Stimulated activated CD4-positive, alpha-beta T cell treated with anti-CD3 and anti-CD28 coated beads, Interleukin-12 subunit alpha, Interleukin-12 subunit beta, amount 100 ng/mL, for 24 hours (primary cell): ENCODE results near the gene BLVRB.
"Not testable (repeated sequence)": the region's sequence is repeated elsewhere in the genome, so short reads cannot be mapped to it uniquely, and the experiment has no call there.

Source experiments
- DNase-seq, 2 experiments: peaks; one replicate each; pipeline ENCODE4 v3.0.0-alpha.2; 2020; ENCODE audit warnings: low read depth in 2 of 2

The BLVRB gene

DNA sequence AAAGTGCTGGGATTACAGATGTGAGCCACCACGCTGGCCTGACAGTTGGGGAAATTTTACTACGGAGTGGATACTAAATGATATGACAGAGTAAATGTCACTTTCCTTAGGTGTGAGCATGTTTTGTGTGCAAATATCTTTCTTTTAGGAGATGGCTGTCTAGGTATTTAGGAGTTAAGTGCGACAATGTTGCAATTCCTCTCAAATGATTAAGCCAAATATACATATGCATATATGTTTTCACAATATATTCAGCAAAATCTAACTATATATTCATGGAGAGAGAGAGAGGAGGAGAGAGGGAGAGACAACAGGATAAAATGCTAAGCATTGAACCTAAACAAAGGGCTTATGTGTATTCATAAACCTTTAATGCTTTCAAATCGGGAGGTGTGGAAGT is 16.0 kb downstream of the BLVRB start:
- no peak for DNase-seq

DNA sequence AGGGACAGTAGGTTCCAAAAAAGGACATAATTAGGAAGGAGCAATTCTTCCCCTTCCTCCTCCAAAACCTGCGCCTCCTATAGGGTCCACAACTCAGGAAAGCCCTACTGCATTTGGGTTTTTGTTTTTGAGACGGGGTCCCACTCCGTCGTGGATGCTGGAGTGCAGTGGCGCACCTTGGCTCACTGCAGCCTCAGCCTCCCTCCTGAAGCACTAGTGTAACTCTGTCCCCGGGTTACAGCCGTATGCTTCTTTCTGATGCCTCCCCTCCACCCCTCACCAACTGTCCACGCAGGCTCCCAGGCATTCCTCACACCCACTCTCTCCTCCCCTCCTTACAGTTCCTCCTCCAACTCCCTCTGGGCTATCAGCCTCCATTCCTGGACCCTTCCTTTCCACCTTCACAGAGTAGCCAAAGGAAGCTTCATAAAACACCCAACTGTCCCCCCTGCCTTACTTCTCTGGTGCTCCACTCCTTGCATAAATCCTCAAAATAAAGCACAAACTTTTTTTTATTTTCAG is 19.2 kb downstream of the BLVRB start:
- DNase-seq, result no peak

DNA sequence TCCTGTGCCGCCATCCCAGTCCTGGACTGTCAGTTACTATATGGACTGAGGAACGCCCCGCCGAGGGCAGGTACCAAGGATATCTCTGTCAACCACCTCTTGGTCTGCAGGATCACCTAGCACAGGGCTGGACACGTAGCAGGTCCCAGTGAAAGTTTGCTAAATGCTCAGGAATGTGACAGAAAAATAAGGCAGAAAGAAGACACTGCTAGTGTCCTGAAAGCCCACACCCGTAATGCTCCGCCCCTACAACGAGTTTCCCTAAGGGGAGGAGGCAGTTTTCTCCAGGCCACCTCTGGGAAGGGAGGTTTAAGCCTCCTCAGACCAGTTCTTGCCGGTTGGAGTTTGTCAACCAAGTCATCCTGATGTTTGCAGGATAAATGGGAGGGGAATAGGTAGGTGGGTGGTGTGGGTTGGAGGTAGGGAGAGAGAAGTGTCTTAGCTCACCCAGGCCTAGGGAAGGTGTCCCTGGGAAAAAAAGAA is 19.7 kb downstream of the BLVRB start:
- DNase-seq, result no peak

DNA sequence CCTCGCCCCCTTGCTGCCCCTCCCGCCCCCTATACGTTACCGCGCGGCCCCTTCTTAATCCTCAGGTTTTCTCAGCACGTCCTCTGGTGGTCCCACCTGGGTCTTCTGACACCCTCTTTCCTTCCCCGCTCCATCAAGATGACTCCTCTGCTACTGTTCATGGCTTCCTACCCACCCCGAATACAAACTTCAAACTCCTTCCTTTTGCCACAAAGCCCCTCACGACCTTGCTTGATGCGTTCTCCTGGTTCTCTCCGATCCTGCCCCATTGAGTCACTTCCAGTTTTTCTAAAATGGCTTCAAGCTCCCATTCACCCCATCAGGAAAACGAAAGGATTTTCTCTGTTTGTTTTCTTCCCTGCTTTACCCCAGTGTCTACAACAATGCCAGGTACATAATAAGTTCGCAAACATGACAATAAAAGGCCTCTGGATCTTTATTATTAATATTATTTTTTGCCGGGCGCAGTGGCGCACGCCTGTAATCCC is 20.7 kb downstream of the BLVRB start:
- DNase-seq, result no peak

DNA sequence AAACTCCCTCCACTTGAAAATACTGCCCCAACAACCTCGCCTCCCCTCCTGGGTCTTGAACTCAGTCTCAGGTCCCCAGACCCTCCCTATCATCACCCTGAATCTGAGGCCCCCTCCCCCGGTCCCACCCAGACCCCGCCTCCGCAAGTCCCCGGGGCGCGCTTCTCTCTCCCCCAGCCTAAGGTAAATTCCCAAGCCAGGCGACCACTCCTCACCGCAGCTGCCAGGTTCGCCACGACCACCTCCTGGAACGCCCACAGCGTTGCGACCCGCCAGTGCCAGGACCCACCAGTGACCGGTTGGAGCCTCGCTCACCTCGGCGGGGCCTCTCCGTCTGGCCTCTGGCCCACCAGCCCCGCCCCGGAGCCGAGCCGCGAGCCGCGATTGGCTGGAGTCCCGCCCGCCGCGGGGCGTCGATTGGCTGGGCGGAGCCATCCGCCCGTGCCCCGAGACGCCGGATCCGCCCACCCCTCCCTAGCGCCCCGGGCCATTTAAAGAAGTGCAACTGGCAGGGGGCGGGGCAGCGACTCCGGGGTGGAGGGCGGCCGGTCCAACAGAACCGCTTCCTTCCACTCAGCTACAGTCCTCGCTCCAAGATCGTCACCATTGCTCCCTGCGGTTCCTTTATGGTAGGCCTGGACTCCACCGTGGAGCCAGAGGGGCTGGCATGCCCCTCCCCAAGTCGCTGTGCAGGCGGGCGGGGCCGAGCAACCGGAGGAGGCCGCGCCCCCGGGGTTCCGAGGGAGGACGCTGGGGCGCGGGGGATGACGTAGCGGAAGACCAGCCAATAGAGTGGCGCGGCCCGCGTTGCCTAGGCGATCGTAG is 21.3 kb downstream of the BLVRB start, which contains the start of gene SERTAD3:
TSS of gene SERTAD3 (minus strand) at position 336 of the 825 bp plus-strand sequence. CDS start 2,255 bp downstream, outside the sequence.
- peak; percentile 91 to 94 for DNase-seq

DNA sequence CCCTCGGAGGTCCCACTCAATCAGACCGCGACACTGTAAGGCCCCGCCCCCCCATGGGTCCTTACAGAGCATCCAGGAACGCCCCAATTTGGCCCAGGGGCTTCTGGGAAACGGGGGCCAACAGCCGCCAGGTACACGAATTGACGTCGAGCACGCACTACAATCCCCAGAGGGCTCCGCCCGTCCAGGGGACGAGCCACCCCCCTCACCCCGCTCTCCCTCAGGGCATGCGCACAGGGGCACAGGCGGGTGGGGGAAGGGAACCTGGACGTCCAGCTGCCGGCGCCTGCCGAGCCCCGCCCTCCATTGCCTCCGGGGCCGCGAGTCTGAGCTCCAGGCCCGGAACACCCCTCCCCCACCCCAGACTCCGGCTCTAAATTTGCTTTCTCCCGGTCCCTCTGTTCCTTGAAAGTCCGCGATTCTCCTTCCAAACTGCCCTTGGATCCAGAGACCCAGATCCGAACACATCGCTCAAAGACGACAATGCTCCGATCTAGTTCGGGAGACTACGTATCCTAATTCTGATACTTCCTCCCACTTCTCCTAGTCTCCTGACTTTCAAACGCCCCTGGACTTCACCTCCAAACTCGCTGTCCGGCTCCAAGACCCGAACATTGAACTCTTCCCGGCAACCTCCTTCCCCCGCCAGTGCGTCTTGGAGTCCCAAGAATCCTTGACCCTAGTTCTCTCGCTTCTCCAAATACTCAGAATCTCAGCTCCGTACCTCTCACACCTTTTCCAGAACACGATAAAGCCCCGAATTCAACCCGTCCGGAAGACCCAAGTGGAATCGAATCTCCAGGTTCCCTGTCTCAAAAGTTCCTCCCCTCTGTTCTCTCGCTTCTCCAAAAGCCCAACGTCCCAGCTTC is 22.2 kb downstream of the BLVRB start:
- peak; percentile 98 to 99 for DNase-seq

DNA sequence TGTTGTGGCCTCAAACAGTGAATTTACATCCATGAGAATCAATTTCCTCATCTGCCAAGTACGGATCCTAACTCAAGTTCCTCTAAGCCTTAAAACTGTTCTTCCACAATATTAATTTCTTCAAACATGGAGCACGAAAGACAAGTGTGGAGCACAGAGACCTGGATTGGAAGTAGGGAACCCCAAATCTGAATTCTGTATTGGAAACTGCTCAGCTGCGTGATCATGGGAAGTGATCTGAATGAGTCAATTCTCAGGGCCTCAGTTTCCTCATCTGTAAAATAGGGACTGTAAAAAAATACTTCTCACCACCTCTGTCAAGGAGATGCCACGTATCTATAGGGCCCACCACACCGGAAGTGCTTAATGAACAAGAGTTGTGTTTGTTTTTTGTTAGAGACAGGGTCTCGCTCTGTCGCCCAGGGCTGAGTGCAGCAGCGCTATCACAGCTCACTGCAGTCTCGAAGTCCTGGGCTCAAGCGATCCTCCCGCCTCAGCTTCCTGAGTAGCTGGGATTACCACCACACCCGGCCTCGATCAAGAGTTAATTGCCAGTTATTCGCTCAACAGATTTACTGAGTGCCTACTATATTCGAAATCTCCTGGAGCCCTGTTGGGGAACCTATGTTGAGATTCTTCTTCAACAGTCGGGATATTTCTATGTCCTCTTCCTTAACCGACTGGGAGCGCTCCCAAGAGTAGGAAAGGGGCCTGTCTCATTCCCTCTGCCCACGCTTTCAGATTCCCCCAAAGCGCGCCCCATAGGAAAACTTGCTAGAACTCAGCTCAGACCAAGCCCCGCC is 23.0 kb downstream of the BLVRB start:
- no peak for DNase-seq

DNA sequence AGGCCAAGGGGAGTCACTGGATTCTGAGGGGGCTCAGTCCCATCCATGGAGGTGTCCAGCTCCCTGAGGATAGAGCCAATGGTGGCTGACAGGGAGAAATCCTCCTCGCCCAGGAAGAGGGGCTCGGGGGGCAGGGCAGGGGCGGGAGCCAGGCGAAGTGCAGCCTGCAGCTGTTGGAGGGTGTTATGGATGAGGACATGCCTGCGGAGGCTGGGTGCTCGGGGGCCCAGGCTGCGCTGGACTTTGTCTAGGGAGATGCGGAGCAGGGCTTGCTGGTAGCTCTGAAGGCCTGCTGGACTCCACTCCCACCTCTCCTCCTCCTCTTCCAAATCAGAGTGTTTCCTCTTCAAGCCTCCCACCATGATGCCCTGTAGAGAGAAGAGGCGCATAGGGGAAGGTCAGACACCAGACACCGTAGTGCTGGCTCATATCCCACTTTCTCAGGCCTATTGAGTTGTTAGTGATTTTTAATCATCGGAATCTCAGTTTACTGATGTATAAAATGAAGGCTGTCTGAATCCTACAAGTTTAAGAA is 23.8 kb downstream of the BLVRB start:
- no peak for DNase-seq

DNA sequence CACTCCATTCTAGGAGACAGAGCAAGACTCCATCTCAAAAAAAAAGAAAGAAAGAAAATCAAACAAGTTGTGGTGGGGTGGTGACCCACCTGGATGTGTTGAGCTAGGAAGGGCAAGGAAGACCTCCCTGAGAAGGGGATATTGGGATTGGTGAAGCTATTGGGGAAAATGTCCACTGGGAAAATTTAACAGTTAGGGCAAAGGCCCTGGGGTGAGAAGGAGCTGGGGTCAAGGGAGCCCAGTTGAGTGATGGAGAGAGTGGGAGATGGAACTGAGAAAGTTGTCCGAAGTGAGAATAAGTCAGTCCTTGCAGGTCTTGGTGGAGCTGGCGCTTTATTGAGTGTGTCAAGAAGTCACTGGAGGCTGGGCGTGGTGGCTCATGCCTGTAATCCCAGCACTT is 27.3 kb downstream of the BLVRB start:
- DNase-seq, result no peak

DNA sequence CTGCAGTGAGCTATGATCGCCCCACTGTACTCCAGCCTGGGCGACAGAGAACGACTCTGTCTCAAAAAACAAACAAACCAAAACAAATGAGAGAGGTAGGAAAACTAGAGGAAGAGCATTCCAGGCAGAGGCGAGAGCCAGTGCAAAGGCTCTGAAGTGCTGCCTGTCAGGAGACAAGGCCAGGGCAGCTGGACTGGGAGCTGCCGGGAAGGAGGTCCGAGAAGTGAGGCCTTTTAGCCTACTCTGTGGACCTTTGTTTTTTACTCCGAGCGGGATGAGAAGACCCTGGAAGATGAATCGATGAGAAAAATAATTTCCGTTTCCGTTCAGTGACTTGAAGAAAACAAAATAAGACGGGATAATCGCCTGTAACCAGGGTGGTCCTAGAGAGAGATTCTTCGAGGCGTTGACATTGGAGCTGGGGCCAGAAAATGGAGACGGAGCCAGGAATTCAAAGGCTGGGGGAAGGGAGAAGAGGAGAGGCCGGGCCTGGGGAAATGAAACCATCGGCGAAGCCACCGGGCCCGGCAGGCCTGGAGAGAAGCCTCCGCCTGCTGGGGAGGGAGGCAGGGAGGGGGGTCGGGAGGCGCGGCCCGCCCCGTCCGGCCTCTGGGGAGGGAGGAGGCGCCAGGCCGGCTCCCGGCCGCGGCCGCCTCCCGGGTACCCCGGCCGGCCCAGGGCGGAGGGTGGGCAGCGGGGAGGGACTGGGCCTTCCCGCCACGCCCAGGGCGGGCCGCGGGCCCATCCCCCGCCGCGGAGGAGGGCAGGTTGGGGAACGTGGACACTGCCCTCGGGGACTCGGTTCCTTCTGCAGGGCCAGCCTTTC is 31.9 kb downstream of the BLVRB start:
- DNase-seq, result peak in 1 of 2 experiments; percentile 29

DNA sequence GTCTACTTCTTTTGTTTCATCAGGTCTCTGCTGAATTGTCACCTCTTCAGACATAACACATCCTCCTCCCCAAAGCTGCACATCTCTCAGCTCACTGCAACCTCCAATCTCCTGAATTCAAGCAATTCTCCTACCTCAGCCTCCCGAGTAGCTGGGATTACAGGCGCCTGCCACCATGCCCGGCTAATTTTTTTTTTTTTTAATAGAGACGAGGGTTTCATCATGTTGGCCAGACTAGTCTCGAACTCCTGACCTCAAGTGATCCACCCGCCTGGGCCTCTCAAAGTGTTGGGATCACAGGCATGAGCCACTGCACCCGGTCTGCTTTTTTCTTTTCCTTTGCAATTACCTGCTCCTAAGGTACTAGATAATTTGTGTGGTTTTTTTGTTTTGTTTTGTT is 32.8 kb downstream of the BLVRB start:
- DNase-seq, result not testable (repeated sequence)

DNA sequence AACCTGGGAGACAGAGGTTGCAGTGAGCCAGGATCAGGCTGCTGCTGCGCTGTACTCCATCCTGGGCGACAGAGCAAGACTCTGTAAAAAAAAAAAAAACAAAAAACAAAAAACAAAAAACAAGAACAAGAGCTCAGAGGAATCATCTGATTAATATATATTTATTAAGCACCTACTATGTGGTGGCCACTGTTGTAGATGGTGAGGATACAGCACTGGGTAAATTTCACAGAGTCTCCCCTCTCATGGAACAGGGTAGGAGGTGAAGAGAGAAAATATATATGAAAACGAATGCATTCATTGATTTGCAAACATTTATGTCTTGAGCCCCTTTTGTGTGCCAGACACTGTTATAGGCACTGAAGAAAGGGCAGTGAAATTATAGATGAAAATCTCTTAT is 33.8 kb downstream of the BLVRB start:
- DNase-seq, result no peak

DNA sequence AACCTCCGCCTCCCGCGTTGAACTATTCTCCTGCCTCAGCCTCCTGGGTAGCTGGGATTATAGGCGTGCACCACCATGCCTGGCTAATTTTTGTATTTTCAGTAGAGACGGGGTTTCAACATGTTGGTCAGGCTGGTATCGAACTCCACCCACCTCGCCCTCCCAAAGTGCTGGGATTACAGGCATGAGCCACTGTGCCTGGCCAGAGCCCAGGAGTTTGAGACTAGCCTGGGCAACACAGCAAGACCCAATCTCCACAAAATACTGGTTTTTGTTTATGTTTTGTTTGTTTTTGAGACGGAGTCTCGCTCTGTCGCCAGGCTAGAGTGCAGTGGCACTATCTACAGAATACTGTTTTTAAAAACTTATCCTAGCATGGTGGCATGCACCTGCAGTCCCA is 35.3 kb downstream of the BLVRB start:
- not testable (repeated sequence) for DNase-seq

DNA sequence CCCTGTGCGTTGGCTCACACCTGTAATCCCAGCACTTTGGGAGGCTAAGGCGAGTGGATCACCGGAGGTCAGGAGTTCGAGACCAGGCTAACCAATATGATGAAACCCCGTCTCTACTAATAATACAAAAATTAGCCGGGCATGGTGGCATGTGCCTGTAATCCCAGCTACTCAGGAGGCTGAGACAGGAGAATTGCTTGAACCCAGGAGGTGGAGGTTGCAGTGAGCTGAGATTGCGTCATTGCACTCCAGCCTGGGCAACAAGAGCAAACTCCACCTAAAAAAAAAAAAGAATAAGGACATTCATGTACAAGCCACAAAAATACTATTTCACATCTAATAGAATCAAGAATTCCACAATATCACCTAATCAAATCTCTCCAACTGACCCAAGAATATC is 37.3 kb downstream of the BLVRB start:
- not testable (repeated sequence) for DNase-seq

DNA sequence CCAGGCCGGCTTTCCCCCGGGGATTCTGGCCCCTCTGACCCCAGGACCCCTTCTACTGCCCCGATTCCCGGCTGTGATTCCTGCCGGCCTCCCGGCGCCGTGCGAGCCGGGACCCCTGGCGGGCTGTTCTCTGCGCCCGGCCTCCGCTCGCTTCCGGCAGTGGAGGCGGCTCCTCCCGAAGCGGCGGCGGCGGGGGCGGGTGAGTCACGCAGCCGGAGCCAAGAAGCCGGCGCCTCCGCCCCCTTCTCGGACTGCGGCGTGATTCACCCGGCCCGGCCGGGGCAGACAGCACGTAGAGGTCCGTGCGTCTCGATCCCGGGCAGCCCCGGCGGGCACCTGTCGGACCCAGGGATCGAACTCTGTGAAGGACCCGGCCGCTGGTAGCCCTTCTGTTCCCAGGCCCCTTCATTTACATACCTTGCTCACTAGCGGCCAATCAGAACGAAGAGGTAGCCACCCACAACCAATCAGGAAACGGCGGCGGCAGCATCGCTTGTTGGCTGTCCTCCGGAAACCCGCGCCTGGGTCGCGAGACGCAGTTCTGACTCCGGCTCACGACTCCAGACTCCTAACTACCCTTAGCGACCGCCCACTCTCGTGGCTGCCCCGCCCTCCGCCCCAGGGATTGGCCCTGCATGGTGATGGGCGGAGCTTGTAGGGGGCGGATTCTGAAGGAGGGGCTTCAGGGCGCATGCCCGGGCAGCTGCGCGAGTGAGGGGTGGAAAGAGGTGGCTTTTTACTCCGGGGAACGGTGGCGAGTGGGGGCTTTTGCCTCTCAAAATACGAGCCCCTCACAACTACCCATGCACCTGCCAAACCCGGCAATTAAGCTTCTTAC is 39.9 kb downstream of the BLVRB start, which contains the start of gene SERTAD1:
TSS of gene SERTAD1 (minus strand) at position 543 of the 838 bp plus-strand sequence. CDS start 2,446 bp downstream, outside the sequence.
- DNase-seq, result peak; percentile 100

DNA sequence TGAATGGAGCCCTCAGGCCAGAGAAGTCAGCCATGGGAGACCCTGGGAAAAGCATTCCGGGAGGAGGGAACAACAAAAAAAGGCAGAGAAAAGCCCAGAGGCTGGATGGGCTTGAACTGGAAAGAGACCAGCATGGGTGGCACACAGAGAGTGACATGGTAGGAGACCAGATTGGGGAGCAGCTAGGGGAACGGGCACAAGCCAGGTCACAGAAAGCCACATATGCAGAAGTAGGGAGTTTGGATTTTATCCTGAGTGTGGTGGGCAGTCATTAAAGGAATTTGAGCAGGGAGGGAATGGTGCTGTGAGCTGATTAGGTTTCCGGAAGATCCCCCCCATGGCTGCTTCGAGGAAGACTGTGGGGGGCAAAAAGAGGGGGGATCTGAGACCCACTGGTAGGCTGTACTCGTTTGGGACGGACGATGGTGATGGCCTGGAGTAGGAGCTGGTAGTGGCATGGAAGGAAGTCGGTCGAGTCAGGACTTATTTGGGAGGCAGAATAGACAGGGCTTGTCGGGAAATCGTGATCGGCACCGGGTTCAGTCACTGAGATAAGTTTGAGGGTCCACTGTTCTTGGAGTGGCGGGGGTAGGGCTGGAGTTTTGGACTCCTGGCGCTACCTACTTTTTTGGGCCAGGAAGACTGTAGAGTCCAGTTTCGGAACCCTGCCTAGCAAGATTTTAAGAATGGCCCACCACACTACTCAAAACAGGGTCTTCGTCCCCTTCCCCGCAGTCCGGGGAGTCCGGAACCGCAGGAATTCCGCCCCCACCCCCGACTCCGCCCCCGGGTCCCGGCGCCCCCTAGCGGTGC is 40.7 kb downstream of the BLVRB start:
- no peak for DNase-seq

DNA sequence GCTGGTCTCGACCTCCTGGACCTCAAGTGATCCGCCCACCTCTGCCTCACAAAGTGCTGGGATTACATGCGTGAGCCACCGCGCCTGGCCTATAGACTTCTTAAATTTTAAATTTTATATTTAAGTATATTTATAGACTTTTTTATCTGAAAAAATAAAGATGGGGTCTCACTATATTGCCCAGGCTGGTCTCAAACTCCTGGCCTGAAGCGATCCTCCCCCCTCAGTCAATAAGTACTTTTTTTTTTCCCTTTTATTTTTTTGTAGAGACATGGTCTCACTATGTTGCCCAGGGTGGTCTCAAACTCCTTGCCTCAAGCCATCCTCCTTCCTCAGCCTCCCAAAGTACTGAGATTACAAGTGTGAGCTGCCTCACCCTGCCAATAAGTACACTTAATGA is 41.6 kb downstream of the BLVRB start:
- no peak for DNase-seq
